K562 (cell line): Measurements from ENCODE around the gene LRRFIP2. TPM values are rescaled to one million over a fixed set of nuclear protein-coding genes. Genes with fewer than 3 reads are reported as not detected.

Experiments used
- ATAC-seq: fragments of 200-7000 bp; cut with Tn5 transposase; 3 replicates; pipeline ENCODE4 v1.9.1; 2020; ENCODE audit warnings: moderate library complexity
- BruUV-seq: library from RNA; stranded (reverse); fragments of 400-500 nt; replicated peaks from 2 replicates; lab custom pipeline; 2021; lab: Mats Ljungman, UMichigan
- CTCF ChIA-PET: fragments of 300-600 bp; formaldehyde crosslinking; extraction: SDS; loops from one replicate; lab custom pipeline; 2021; ENCODE audit warnings: low intra/inter-chr PET ratio; lab: Yijun Ruan, JAX
- POLR2A ChIA-PET: fragments of 300-600, 350-650 bp; sonication (Branson Sonifier 250); formaldehyde crosslinking; extraction: SDS; loops from one replicate; lab custom pipeline; 2021; ENCODE audit warnings: antibody characterized with exemption, inconsistent platforms; lab: Yijun Ruan, JAX
- DNase-seq, 4 experiments: peaks; one replicate each; pipeline versions ENCODE4 v3.0.0 to v3.0.0-alpha.2; 2011 to 2018; ENCODE audit warnings: low spot score in 3 of 4, mixed read lengths in 3 of 4; ENCODE audit errors: extremely low read depth in 1 of 4
- FAIRE-seq: peaks from 2 replicates; lab custom pipeline; 2011; peaks lifted over from hg19 to GRCh38; lab: Jason Lieb, UNC
- H2AFZ ChIP-seq: 2 replicates; pipeline ENCODE4 v1.6.0; 2011; ENCODE audit warnings: low read depth, low read length, control low read depth, inconsistent platforms
- H3K27ac ChIP-seq: fragments of 200-600 bp; 3 replicates; pipeline ENCODE4 v1.8.0; 2011; ENCODE audit warnings: low read depth, mild to moderate bottlenecking, control low read depth, inconsistent platforms, low read length, moderate library complexity, mixed read lengths; ENCODE audit errors: extremely low read depth
- H3K27me3 ChIP-seq, 2 experiments: fragments of 300-600 bp in 1 of 2; 2 replicates in 1 of 2; 3 replicates in 1 of 2; pipeline versions ENCODE4 v1.6.0 to v1.8.0; 2011; ENCODE audit warnings: inconsistent platforms in 2 of 2, low read length in 2 of 2, mild to moderate bottlenecking in 1 of 2, mixed read lengths in 1 of 2, moderate library complexity in 1 of 2; ENCODE audit not compliant: control insufficient read depth in 2 of 2, insufficient read depth in 2 of 2
- H3K36me3 ChIP-seq: fragments of 300-600 bp; 3 replicates; pipeline ENCODE4 v1.8.0; 2011; ENCODE audit warnings: mild to moderate bottlenecking, low read length, inconsistent platforms; ENCODE audit not compliant: control insufficient read depth, insufficient read depth
- H3K4me1 ChIP-seq, 2 experiments: fragments of 200-600 bp in 1 of 2; replicated peaks in 1 of 2; 2 replicates in 1 of 2; 3 replicates in 1 of 2; pipeline versions ENCODE4 v1.5.1 to v1.8.0; 2011; ENCODE audit warnings: inconsistent platforms in 2 of 2, low read length in 2 of 2, mild to moderate bottlenecking in 1 of 2, mixed read lengths in 1 of 2, moderate library complexity in 1 of 2; ENCODE audit not compliant: control insufficient read depth in 2 of 2, insufficient read depth in 2 of 2
- H3K4me2 ChIP-seq: 2 replicates; pipeline ENCODE4 v1.6.1; 2011; ENCODE audit warnings: low read length, control low read depth, inconsistent platforms, mixed read lengths; ENCODE audit not compliant: insufficient read depth
- H3K4me3 ChIP-seq: fragments of 200-600 bp; sonication (generic), shearing (Covaris generic); 2 replicates; pipeline ENCODE4 v1.5.1; 2016; ENCODE audit warnings: control low read depth, inconsistent platforms
- H3K79me2 ChIP-seq: fragments of 200-600 bp; 3 replicates; pipeline ENCODE4 v1.8.0; 2011; ENCODE audit warnings: low read length, inconsistent platforms; ENCODE audit not compliant: control insufficient read depth, insufficient read depth
- H3K9ac ChIP-seq, 2 experiments: 2 replicates each; pipeline versions ENCODE4 v1.6.0 to v1.6.1; 2011; ENCODE audit warnings: low read depth in 2 of 2, low read length in 2 of 2, control low read depth in 1 of 2, inconsistent platforms in 1 of 2, mild to moderate bottlenecking in 1 of 2, mixed read lengths in 1 of 2; ENCODE audit not compliant: insufficient read depth in 1 of 2
- H3K9me1 ChIP-seq: one replicate; pipeline ENCODE4 v1.6.0; 2011; ENCODE audit warnings: inconsistent platforms, mild to moderate bottlenecking, low read length, moderate library complexity; ENCODE audit not compliant: control insufficient read depth, insufficient read depth
- H3K9me3 ChIP-seq: replicated peaks from 2 replicates; pipeline ENCODE4 v1.5.1; 2011; ENCODE audit warnings: low read depth, low read length, inconsistent platforms; ENCODE audit not compliant: control insufficient read depth, insufficient read depth
- H4K20me1 ChIP-seq: replicated peaks from 2 replicates; pipeline ENCODE4 v1.6.1; 2011; ENCODE audit warnings: low read length, inconsistent platforms, mixed read lengths; ENCODE audit not compliant: control insufficient read depth, insufficient read depth
- CHD1 ChIP-seq: fragments of 200-600 bp; sonication (generic); IDR thresholded peaks from one replicate; pipeline ENCODE4 v1.6.1; 2012; ENCODE audit warnings: mild to moderate bottlenecking, moderate library complexity, low read length, inconsistent platforms
- HSF4 ChIP-seq: fragments of 250-450 bp; sonication (Bioruptor Pico); IDR thresholded peaks from 2 replicates; pipeline ENCODE4 v2.1.2; 2022; ENCODE audit warnings: mild to moderate bottlenecking, moderate library complexity, borderline replicate concordance
- TRIM24 ChIP-seq, 2 experiments: fragments of 450-650 bp; IDR thresholded peaks; 2 replicates each; pipeline ENCODE4 v1.6.1; 2016
- ZNF764 ChIP-seq: fragments of 250-450 bp; sonication (Bioruptor Pico); IDR thresholded peaks from 2 replicates; pipeline ENCODE4 v1.4.0; 2020; ENCODE audit warnings: low read depth, mild to moderate bottlenecking, moderate library complexity
- WGBS: fragments of 100-300 bp; shearing (Covaris generic); methylation state at CpG from one replicate; pipeline ENCODE4 v1.1.6; 2016; ENCODE audit warnings: low coverage, mixed read lengths; ENCODE audit not compliant: insufficient coverage; ENCODE audit errors: missing lambda C conversion rate; 5-methylcytosine and 5-hydroxymethylcytosine counted together
- in situ Hi-C: fragments of 300-500 bp; cut with MboI; formaldehyde crosslinking; loops from 4 replicates; pipeline ENCODE4 v1.15.0; 2018; ENCODE audit warnings: inconsistent platforms, mixed read lengths
- intact Hi-C: fragments of 100-400 bp; cut with micrococcal nuclease; formaldehyde crosslinking; loops from 2 replicates; pipeline ENCODE4 v1.14.2; 2022
- polyA plus RNA-seq, 8 experiments: library from polyadenylated mRNA; depleted of rRNA in 4 of 8; stranded (reverse) in 5 of 8; unstranded in 3 of 8; fragments of >200 nt; fragmentation: Nextera tagmentation in 2 of 8; fragmentation: Illumina TruSeq in 1 of 8; extraction: Ambion mirVana in 2 of 8; extraction: Trizol in 1 of 8; gene quantifications; 2 replicates each; pipeline versions ENCODE4 v1.2.1 to v1.2.3, GENCODE V29; 2011 to 2014; ENCODE audit warnings: inconsistent platforms in 1 of 8, missing spikeins in 1 of 8
- total RNA-seq, 7 experiments: library from RNA; depleted of rRNA in 6 of 7; stranded (reverse); fragments of >200 nt in 6 of 7; fragmentation: Illumina TruSeq in 2 of 7; extraction: Trizol in 2 of 7; gene quantifications; 2 replicates each; pipeline versions ENCODE4 v1.2.1 to v1.2.3, GENCODE V29; 2011 to 2021; ENCODE audit warnings: low replicate concordance in 1 of 7
- TF ChIP-seq, protein P1 (sequence below): fragments of 250-450 bp; sonication (Bioruptor Pico); IDR thresholded peaks from 2 replicates; pipeline ENCODE4 v1.6.1; 2021; ENCODE audit warnings: mild to moderate bottlenecking
- TF ChIP-seq, protein P2 (sequence below): fragments of 150-350 bp; IDR thresholded peaks from 2 replicates; pipeline ENCODE4 v1.6.1; 2014; ENCODE audit warnings: low read depth, mild to moderate bottlenecking, low read length, borderline replicate concordance

The LRRFIP2 gene
- total and polyA plus RNA-seq, 9 of the 15 experiments (the other 6 are each of a cell fraction or from before 2014, with no cell fraction given): 9.9 to 53.9 (median 42.7) TPM

DNA sequence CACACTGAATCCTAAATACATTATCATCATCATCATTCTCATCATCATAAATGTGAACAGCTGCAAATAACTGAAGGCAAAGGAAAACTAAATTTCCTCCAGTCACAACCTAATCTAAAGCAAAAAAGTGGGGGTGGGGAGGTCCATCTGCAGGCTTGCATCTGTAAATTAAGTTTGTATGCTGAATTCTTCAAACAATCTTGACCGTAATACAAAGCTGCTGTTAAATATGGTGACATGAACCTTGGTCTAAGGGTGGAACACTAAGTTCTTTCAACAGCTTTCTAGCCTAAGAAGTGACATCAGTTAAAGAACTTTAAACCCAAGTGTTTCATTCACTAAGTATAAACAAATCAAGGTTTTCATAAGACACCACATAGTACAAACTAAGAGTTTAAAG, 4.3 kb downstream of the LRRFIP2 start:
- Histone ChIP-seq H3K9me1 (no peaks in the 10 kb centered on the region), H2AFZ (no peak overlapping the region), H3K27ac (no peak overlapping the region), H3K79me2 (peaks cover 28% of the 10 kb centered on the region), H3K36me3 (peaks cover 38% of the 10 kb centered on the region), H3K4me3 (no peak overlapping the region), H3K4me2 (no peak overlapping the region), H3K27me3 (no peaks in the 10 kb centered on the region), H3K4me1 (peaks cover 0 to 3% of the 10 kb centered on the region in 2 experiments; a peak in 3 of 5 replicates), H3K9ac (no peak overlapping the region), H3K9me3 (no peaks in the 10 kb centered on the region), H4K20me1 (no peaks in the 10 kb centered on the region)
- WGBS: 44% methylated on average over 1 of the region's 1 CpG
- ChIA-PET CTCF (interaction anchor here (0.7 kb wide), 1 partner anchor 42 kb away, joined by 3 read pairs; no protein-coding TSS in a partner anchor), POLR2A (interaction anchor here (1.1 kb wide), 1 partner anchor 32 kb away, joined by 3 read pairs; no protein-coding TSS in a partner anchor)
- intact Hi-C loops (no loop called here), in situ Hi-C loops (no loop called here)
- DNase-seq: no peak
- FAIRE-seq: no peak
- BruUV-seq: no TSS peak
- no peak for ATAC-seq
- TF ChIP-seq, protein P1, sequence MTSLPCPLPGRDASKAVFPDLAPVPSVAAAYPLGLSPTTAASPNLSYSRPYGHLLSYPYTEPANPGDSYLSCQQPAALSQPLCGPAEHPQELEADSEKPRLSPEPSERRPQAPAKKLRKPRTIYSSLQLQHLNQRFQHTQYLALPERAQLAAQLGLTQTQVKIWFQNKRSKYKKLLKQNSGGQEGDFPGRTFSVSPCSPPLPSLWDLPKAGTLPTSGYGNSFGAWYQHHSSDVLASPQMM (CRISPR knock-in tag): no peak
- TF ChIP-seq CHD1: no peak
- no peak for TF ChIP-seq HSF4 (CRISPR knock-in tag)
- no peak for TF ChIP-seq TRIM24 (IDR thresholded peaks at IDR 0.05)
- TF ChIP-seq, protein P2, sequence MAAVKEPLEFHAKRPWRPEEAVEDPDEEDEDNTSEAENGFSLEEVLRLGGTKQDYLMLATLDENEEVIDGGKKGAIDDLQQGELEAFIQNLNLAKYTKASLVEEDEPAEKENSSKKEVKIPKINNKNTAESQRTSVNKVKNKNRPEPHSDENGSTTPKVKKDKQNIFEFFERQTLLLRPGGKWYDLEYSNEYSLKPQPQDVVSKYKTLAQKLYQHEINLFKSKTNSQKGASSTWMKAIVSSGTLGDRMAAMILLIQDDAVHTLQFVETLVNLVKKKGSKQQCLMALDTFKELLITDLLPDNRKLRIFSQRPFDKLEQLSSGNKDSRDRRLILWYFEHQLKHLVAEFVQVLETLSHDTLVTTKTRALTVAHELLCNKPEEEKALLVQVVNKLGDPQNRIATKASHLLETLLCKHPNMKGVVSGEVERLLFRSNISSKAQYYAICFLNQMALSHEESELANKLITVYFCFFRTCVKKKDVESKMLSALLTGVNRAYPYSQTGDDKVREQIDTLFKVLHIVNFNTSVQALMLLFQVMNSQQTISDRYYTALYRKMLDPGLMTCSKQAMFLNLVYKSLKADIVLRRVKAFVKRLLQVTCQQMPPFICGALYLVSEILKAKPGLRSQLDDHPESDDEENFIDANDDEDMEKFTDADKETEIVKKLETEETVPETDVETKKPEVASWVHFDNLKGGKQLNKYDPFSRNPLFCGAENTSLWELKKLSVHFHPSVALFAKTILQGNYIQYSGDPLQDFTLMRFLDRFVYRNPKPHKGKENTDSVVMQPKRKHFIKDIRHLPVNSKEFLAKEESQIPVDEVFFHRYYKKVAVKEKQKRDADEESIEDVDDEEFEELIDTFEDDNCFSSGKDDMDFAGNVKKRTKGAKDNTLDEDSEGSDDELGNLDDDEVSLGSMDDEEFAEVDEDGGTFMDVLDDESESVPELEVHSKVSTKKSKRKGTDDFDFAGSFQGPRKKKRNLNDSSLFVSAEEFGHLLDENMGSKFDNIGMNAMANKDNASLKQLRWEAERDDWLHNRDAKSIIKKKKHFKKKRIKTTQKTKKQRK: no peak
- no peak for TF ChIP-seq ZNF764
